G401.6 (cell line): ENCODE data around the gene ORAI3.

Source experiments
- FAIRE-seq: peaks from 2 replicates; lab custom pipeline; 2012; peaks lifted over from hg19 to GRCh38; lab: Jason Lieb, UNC

The ORAI3 gene

GRCh38 chr16:30948667-30949649 is at the start of gene ORAI3:
ORAI3 (plus strand) TSS chr16:30949068; CDS start chr16:30949290, 222 bp downstream.
- no peak for FAIRE-seq

- no peak for FAIRE-seq
Observed at GRCh38 chr16:30899794-30900193, 49.1 kb upstream of the ORAI3 start.

- FAIRE-seq: no peak
Observed at GRCh38 chr16:30900588-30900987, 48.3 kb upstream of the ORAI3 start.

GRCh38 chr16:30901201-30902028 is 47.5 kb upstream of the ORAI3 start:
- FAIRE-seq: no peak

- FAIRE-seq: no peak
Observed at GRCh38 chr16:30902029-30902972, 46.6 kb upstream of the ORAI3 start.

GRCh38 chr16:30903002-30903401 is 45.9 kb upstream of the ORAI3 start:
- FAIRE-seq: no peak

- FAIRE-seq: no peak
Observed at GRCh38 chr16:30903596-30903995, 45.3 kb upstream of the ORAI3 start.

- FAIRE-seq: no peak
Observed at GRCh38 chr16:30904114-30904780, 44.6 kb upstream of the ORAI3 start.

- no peak for FAIRE-seq
Observed at GRCh38 chr16:30907064-30907463, 41.8 kb upstream of the ORAI3 start.

GRCh38 chr16:30910427-30911029 is 38.3 kb upstream of the ORAI3 start:
- no peak for FAIRE-seq

GRCh38 chr16:30912794-30913412 is 36.0 kb upstream of the ORAI3 start:
- FAIRE-seq: no peak

GRCh38 chr16:30914830-30915229 is 34.0 kb upstream of the ORAI3 start:
- no peak for FAIRE-seq

GRCh38 chr16:30918614-30919013 is 30.3 kb upstream of the ORAI3 start:
- FAIRE-seq: no peak

- FAIRE-seq: no peak
Observed at GRCh38 chr16:30920891-30921290, 28.0 kb upstream of the ORAI3 start.

GRCh38 chr16:30921459-30921747 is 27.5 kb upstream of the ORAI3 start:
- peak; percentile 83 for FAIRE-seq

- FAIRE-seq: no peak
Observed at GRCh38 chr16:30921748-30922419, 27.0 kb upstream of the ORAI3 start.

GRCh38 chr16:30922420-30922959 is 26.4 kb upstream of the ORAI3 start:
- FAIRE-seq: peak; percentile 99

GRCh38 chr16:30922960-30923535 is 25.8 kb upstream of the ORAI3 start:
- no peak for FAIRE-seq

- FAIRE-seq: no peak
Observed at GRCh38 chr16:30923554-30924075, 25.3 kb upstream of the ORAI3 start, which contains the start of gene FBXL19. FBXL19 (plus strand) TSS chr16:30923572; CDS start chr16:30925755, 2,183 bp downstream.
